NCI-H82 treated with DMSO at 0.1 percent for 48 hours (cell line): ENCODE results near the gene TP53.
"Not testable (repeated sequence)": the region's sequence is repeated elsewhere in the genome, so short reads cannot be mapped to it uniquely, and the experiment has no call there.

ENCODE experiments used
- DNase-seq: peaks from one replicate; lab custom pipeline; 2025; ENCODE audit not compliant: unreplicated experiment; lab: John Stamatoyannopoulos, UW

The TP53 gene

DNA sequence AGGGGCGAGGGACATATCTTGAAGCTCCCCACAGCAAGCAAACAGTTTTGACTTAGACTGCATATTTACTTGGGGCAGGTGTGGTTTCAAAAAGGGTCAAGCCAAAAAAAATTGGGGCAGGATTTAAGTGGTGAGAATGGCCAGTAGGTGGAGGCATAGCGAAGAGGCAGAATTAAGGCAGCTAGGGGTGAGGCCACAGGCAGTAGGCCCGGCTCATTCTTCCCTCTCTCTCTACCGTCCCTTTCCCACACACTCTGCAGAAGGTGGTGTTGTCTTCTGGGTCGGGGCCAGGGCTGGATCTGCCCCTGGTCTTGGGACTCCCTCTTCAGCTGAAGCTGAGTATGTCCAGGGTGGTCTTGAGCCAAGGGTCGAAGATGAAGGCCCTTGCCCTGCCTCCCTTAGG is 54.8 kb downstream of the TP53 start:
- peak; percentile 50 for DNase-seq

DNA sequence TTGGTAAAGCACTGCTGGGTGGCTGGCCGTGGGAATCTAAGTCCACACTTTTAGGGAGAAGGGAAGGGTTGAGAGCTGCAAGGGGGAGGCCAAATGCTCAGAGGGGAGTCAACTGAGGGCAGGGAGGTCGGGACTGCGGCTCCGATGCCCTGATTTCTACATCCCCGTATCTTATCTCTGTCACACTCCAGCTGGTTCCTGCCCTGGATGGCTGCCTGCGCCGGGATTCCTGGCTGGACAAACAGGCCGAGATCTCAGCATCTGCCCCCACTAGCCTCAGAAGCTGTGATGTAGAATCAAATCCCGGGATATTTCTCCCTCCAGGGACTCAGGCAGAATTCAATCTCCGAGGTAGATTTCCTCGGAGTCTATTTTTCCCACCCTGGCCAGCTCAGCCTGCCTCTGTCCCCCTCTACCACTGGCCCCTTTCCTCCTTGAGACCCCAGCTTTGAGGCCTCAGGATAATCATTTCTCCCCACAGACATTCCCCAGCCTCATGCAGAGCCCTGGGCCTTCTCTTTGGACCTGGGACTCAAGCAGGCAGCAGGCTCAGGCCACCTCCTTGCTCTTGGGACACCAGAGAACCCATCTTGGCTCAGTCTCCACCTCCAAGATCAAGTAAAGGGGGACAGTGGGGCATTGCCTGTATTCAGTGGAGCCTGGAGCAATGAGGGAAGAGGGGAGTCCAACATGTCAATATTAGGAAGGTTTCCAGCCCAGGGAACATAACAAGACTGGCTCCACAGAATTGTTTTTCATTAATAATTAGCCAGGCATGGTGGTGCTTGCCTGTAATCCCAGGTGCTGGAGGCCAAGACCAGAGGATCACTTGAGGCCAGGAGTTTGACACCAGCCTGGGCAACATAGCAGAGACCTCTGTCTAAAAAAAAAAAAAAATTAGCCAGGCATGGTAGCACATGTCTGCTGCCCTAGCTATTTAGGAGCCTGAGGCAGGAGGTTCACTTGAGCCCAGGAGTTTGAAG is 55.6 kb downstream of the TP53 start:
- DNase-seq: no peak

- no peak for DNase-seq
These were observed 57.2 kb downstream of the TP53 start, which contains the start of gene SHBG for GRCh38 chr17:7629939-7630571. Gene SHBG (plus strand): TSS chr17:7630135. CDS start chr17:7630173, 38 bp downstream.

DNA sequence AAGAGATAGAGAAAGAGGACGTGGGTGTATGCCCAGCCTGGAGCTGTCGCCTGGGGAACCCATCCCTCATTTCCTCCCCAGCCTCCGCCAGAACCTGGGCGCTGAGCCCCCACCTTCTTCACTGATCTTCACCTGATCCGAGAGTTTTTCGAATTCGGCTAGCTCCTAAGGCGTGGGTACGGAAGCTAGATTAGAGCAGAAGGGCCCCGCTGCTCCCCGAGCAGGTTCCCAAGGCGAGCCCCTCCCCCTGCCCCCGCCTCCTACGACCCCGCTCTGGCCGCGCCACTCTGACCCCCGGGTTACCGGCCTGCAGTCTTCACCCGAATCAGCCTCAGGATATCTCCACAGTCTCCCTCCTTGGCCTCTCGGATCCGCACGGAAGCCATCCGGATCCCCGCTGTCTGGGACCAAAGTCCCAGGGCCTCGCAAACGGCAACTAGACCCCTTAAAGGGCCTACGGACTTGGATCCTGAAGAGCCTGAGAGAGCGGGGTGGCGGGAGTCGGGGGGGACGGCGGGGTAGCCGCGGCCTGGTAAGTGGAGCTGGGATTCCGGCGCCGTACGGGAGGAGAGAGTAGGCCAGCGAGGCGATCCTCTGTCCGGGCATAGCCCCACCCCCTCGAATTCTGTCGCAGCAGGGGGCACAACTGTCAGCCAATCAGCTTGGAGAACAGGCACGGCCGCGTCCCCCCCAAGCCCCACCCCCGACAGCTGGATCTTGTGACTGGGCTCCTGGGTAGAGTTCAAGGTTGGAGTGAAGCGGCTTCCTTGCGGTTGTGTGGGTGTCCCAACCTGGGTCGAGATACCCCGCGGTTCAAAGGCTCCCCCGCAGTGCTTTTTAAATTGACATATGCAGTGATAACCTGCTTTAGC is 59.8 kb downstream of the TP53 start, which contains the start of gene SAT2:
Gene SAT2, minus strand, starts transcription at position 572 of the 872 bp plus-strand sequence. Its CDS starts 186 bp downstream, at position 386.
- DNase-seq: peak; percentile 93

- DNase-seq: peak; percentile 53
These were observed 60.4 kb downstream of the TP53 start for GRCh38 chr17:7626956-7627249.

DNA sequence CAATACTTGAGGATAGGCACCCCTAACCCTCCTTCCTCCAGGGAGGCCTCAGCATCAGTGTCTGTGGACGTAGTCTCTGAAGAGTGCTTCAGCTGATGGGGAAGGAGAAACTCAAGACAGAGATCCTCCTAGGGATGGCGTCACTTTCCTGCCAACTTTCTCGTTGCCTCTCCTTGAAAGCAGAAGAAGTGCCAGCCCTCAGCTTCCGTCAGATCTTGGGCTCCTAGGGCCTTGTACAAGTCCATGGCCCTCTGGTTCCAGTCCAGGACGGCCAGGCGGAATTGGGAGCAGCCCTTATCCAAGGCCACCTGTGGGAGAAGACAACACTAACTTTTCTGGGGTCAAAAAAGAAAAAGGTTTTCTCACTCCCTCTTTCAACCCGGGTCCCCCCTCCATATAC is 61.0 kb downstream of the TP53 start:
- no peak for DNase-seq

DNA sequence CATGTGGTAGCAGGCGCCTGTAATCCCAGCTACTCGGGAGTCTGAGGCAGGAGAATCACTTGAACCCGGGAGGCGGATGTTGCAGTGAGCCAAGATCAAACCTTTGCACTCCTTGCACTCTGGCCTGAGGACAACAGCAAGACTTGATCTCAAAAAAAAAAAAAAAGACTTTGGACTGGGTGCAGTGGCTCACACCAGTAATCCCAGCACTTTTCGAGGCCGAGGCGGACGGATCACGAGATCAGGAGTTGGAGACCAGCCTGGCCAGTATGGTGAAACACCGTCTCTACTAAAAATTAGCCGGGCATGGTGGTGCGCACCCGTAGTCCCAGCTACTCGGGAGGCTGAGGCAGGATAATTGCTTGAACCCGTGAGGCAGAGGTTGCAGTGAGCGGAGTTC is 61.5 kb downstream of the TP53 start:
- not testable (repeated sequence) for DNase-seq

- no peak for DNase-seq
These were observed 63.6 kb downstream of the TP53 start for GRCh38 chr17:7623661-7624060.

GRCh38 chr17:7620835-7621234 is 66.5 kb downstream of the TP53 start:
- no peak for DNase-seq

DNA sequence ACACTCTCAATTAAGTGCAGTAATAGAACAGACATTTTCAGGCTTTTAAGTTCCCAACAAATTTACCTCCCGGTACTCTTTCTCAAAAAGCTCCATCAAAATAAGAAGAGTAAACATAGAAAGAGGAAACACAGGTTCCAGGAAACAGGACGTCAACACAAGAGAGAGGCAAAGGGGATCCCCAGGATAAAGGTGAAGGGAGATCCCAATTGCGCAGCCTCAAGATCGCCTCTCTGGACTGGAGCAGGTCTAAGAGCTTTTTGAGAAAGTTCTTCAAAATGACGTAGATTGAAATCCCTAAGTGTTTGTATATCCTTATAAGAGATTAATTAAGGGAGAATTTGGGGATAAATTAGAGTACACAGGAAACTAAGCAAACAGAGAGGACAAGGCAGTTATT is 68.7 kb downstream of the TP53 start:
- no peak for DNase-seq
